ENCODE data around the gene ZNF177.

The ZNF177 gene

GRCh38 chr19:9431475-9431874, 68.7 kb downstream of the ZNF177 start:
- no peak overlapping the region for H3K27ac ChIP-seq
- TF ChIP-seq ZFX (IDR thresholded peaks at IDR 0.05) (no peak), CTCF (conservative IDR thresholded peaks at IDR 0.05) (peak; percentile 63)
